Astrocyte (in vitro differentiated cells and primary cell): Measurements from ENCODE around the gene WIPF2. TPM values are rescaled to one million over a fixed set of nuclear protein-coding genes. Genes with fewer than 3 reads are reported as not detected.
A peak's percentile ranks its signal among the peaks of the same experiment; 100 is the strongest.

Experiments used
- DNase-seq: peaks from one replicate; pipeline ENCODE4 v3.0.0-alpha.2; 2010; ENCODE audit warnings: low read depth
- FAIRE-seq: peaks from 2 replicates; lab custom pipeline; 2011; peaks lifted over from hg19 to GRCh38; lab: Jason Lieb, UNC
- H2AFZ ChIP-seq: 2 replicates; pipeline ENCODE4 v1.6.0; 2012; ENCODE audit warnings: low read depth, low read length, inconsistent platforms
- H3K27ac ChIP-seq: 2 replicates; pipeline ENCODE4 v1.5.1; 2011; ENCODE audit warnings: low read depth, low read length, inconsistent platforms
- H3K27me3 ChIP-seq: 2 replicates; pipeline ENCODE4 v1.6.0; 2011; ENCODE audit warnings: low read length, inconsistent platforms; ENCODE audit not compliant: insufficient read depth
- H3K36me3 ChIP-seq: 2 replicates; pipeline ENCODE4 v1.5.1; 2011; ENCODE audit warnings: low read length, inconsistent platforms; ENCODE audit not compliant: insufficient read depth
- H3K4me1 ChIP-seq: 2 replicates; pipeline ENCODE4 v1.5.1; 2011; ENCODE audit warnings: low read length, inconsistent platforms; ENCODE audit not compliant: insufficient read depth
- H3K4me2 ChIP-seq: 2 replicates; pipeline ENCODE4 v1.6.0; 2012; ENCODE audit warnings: low read length, inconsistent platforms
- H3K4me3 ChIP-seq: 2 replicates; pipeline ENCODE4 v1.5.1; 2011; ENCODE audit warnings: low read depth, mild to moderate bottlenecking, low read length, inconsistent platforms; ENCODE audit not compliant: insufficient read depth
- H3K79me2 ChIP-seq: 2 replicates; pipeline ENCODE4 v1.6.0; 2012; ENCODE audit warnings: mild to moderate bottlenecking, low read length, inconsistent platforms; ENCODE audit not compliant: insufficient read depth
- H3K9ac ChIP-seq: 2 replicates; pipeline ENCODE4 v1.6.0; 2012; ENCODE audit warnings: mild to moderate bottlenecking, low read length, inconsistent platforms
- H3K9me3 ChIP-seq: 2 replicates; pipeline ENCODE4 v1.5.1; 2012; ENCODE audit warnings: low read depth, mild to moderate bottlenecking, low read length, inconsistent platforms; ENCODE audit not compliant: insufficient read depth
- H4K20me1 ChIP-seq: 2 replicates; pipeline ENCODE4 v1.6.0; 2012; ENCODE audit warnings: low read length, inconsistent platforms; ENCODE audit not compliant: insufficient read depth
- H3K27ac Mint-ChIP-seq: one replicate; pipeline ENCODE4 v1.8.0; 2021; ENCODE audit warnings: mild to moderate bottlenecking, mixed read lengths; ENCODE audit not compliant: unreplicated experiment
- H3K27me3 Mint-ChIP-seq: one replicate; pipeline ENCODE4 v1.8.0; 2021; ENCODE audit warnings: low read depth, mixed read lengths; ENCODE audit not compliant: unreplicated experiment
- H3K36me3 Mint-ChIP-seq: one replicate; pipeline ENCODE4 v1.8.0; 2021; ENCODE audit warnings: low read depth, mixed read lengths; ENCODE audit not compliant: unreplicated experiment
- H3K4me1 Mint-ChIP-seq: one replicate; pipeline ENCODE4 v1.8.0; 2021; ENCODE audit warnings: low read depth, mixed read lengths; ENCODE audit not compliant: unreplicated experiment
- H3K4me3 Mint-ChIP-seq: one replicate; pipeline ENCODE4 v1.8.0; 2021; ENCODE audit warnings: mild to moderate bottlenecking, moderate library complexity, mixed read lengths; ENCODE audit not compliant: unreplicated experiment
- H3K9me3 Mint-ChIP-seq: one replicate; pipeline ENCODE4 v1.8.0; 2021; ENCODE audit warnings: mild to moderate bottlenecking, mixed read lengths; ENCODE audit not compliant: unreplicated experiment
- CTCF ChIP-seq: IDR thresholded peaks from 2 replicates; pipeline ENCODE4 v1.5.1; 2011; ENCODE audit warnings: low read depth, mild to moderate bottlenecking, inconsistent platforms, low read length, moderate library complexity; ENCODE audit not compliant: insufficient read depth
- EZH2 ChIP-seq: IDR thresholded peaks from 2 replicates; pipeline ENCODE4 v1.6.1; 2012; ENCODE audit warnings: mild to moderate bottlenecking, low read length, inconsistent platforms; ENCODE audit not compliant: insufficient read depth
- total RNA-seq: library from RNA; stranded (reverse); gene quantifications from 2 replicates; pipeline ENCODE4 v1.2.1, GENCODE V29; 2021

The WIPF2 gene
- total RNA-seq, 1 donor from 2014 or later: 30.7 TPM

GRCh38 chr17:40251576-40251975 is 32.5 kb downstream of the WIPF2 start:
- peak; percentile 86 for DNase-seq
- TF ChIP-seq EZH2: no peak
- no peak for TF ChIP-seq CTCF
- no peaks in the 10 kb centered on the region for H3K9me3 Mint-ChIP-seq
- H3K4me1 Mint-ChIP-seq: peaks cover 26% of the 10 kb centered on the region
- no peak overlapping the region for H3K9ac ChIP-seq
- H3K27ac ChIP-seq: no peak overlapping the region
- no peak overlapping the region for H3K4me3 ChIP-seq
- H3K27me3 Mint-ChIP-seq: no peaks in the 10 kb centered on the region
- peaks cover 11% of the 10 kb centered on the region for H3K4me1 ChIP-seq
- peak overlapping the region; percentile 47 for H3K27ac Mint-ChIP-seq
- peaks cover 75% of the 10 kb centered on the region for H4K20me1 ChIP-seq
- H3K9me3 ChIP-seq: no peaks in the 10 kb centered on the region
- H3K79me2 ChIP-seq: peaks cover 73% of the 10 kb centered on the region
- no peaks in the 10 kb centered on the region for H3K27me3 ChIP-seq
- H3K36me3 ChIP-seq: no peaks in the 10 kb centered on the region
- peaks cover 4% of the 10 kb centered on the region for H3K36me3 Mint-ChIP-seq
- no peak overlapping the region for H3K4me2 ChIP-seq
- no peak for FAIRE-seq
- H3K4me3 Mint-ChIP-seq: no peak overlapping the region
- H2AFZ ChIP-seq: no peak overlapping the region

- Histone ChIP-seq H3K4me3 (no peak overlapping the region), H3K27me3 (no peaks in the 10 kb centered on the region), H3K9ac (no peak overlapping the region), H3K4me2 (no peak overlapping the region), H4K20me1 (peaks cover 64% of the 10 kb centered on the region), H3K9me3 (no peaks in the 10 kb centered on the region), H2AFZ (no peak overlapping the region), H3K27ac (no peak overlapping the region), H3K79me2 (peaks cover 57% of the 10 kb centered on the region), H3K4me1 (peaks cover 11% of the 10 kb centered on the region), H3K36me3 (peaks cover 7% of the 10 kb centered on the region)
- FAIRE-seq (no peak), DNase-seq (no peak)
- Mint-ChIP-seq H3K9me3 (no peaks in the 10 kb centered on the region), H3K27ac (no peak overlapping the region), H3K4me3 (no peak overlapping the region), H3K27me3 (no peaks in the 10 kb centered on the region), H3K36me3 (peaks cover 6% of the 10 kb centered on the region), H3K4me1 (peaks cover 26% of the 10 kb centered on the region)
- TF ChIP-seq CTCF (no peak), EZH2 (no peak)
Observed at GRCh38 chr17:40253565-40253964, 34.5 kb downstream of the WIPF2 start.

- H3K27me3 ChIP-seq: no peaks in the 10 kb centered on the region
- Mint-ChIP-seq H3K27me3 (no peaks in the 10 kb centered on the region), H3K36me3 (peaks cover 22% of the 10 kb centered on the region), H3K27ac (no peak overlapping the region), H3K9me3 (no peaks in the 10 kb centered on the region), H3K4me3 (no peak overlapping the region), H3K4me1 (no peaks in the 10 kb centered on the region)
- H3K27ac ChIP-seq: no peak overlapping the region
- no peaks in the 10 kb centered on the region for H3K9me3 ChIP-seq
- H3K4me1 ChIP-seq: no peaks in the 10 kb centered on the region
- DNase-seq (no peak), FAIRE-seq (no peak)
- peaks cover 27% of the 10 kb centered on the region for H3K36me3 ChIP-seq
- H4K20me1 ChIP-seq: peaks cover 38% of the 10 kb centered on the region
- H3K79me2 ChIP-seq: peaks cover 15% of the 10 kb centered on the region
- no peak overlapping the region for H3K4me3 ChIP-seq
- TF ChIP-seq CTCF (no peak), EZH2 (no peak)
- no peak overlapping the region for H2AFZ ChIP-seq
- no peak overlapping the region for H3K9ac ChIP-seq
- H3K4me2 ChIP-seq: no peak overlapping the region
Observed at GRCh38 chr17:40259505-40259904, 40.4 kb downstream of the WIPF2 start.
